Panc1 (cell line): ENCODE measurements around the gene CDC16.

Experiments used
- CTCF ChIP-seq: fragments of 450-650 bp; IDR thresholded peaks from 2 replicates; pipeline ENCODE4 v1.5.1; 2017; ENCODE audit warnings: mild to moderate bottlenecking
- TCF7L2 ChIP-seq: IDR thresholded peaks from 2 replicates; pipeline ENCODE4 v1.6.1; 2011; ENCODE audit warnings: mild to moderate bottlenecking, low read depth, low read length, inconsistent platforms

GRCh38 chr13:114311908-114312307, 77.2 kb downstream of the CDC16 start:
- TF ChIP-seq TCF7L2 (no peak), CTCF (no peak)
